Adipose tissue (tissue), 3 donors: Measurements from ENCODE around the gene POC1B. TPM values are rescaled to one million over a fixed set of nuclear protein-coding genes. Genes with fewer than 3 reads are reported as not detected.
"Not testable (repeated sequence)": the region's sequence is repeated elsewhere in the genome, so short reads cannot be mapped to it uniquely, and the experiment has no call there.

Experiments
- H3K27ac ChIP-seq: one replicate; pipeline ENCODE4 v1.5.1; 2013; ENCODE audit warnings: low read depth, low read length
- WGBS, 3 donors: extraction: QIAGEN DNeasy Blood & Tissue Kit; methylation state at CpG; one replicate each; pipeline ENCODE4 v1.1.7; 2013; 5-methylcytosine and 5-hydroxymethylcytosine counted together
- polyA plus RNA-seq, 3 donors: library from polyadenylated mRNA; stranded (reverse); fragments of 200-250 nt; gene quantifications; one replicate each; pipeline ENCODE4 v1.2.3, GENCODE V29; 2013
- donor health status: healthy with polysubstance abuse.
- donor health status: Bipolar disorder and iron deficiency.
- donor health status: healthy.

The POC1B gene
- polyA plus RNA-seq, 3 donors = 3.6 to 8.1 (median 6.1) TPM

GRCh38 chr12:89475203-89475990 is 50.5 kb downstream of the POC1B start:
- WGBS, 3 donors = 75 to 80% (median 77%) methylated on average over 6 of the region's 6 CpGs
- H3K27ac ChIP-seq = no peak overlapping the region

- 41 to 53% (median 45%) methylated on average over 1 of the region's 1 CpG for WGBS, 3 donors
- H3K27ac ChIP-seq = no peak overlapping the region
These were observed 51.2 kb downstream of the POC1B start for GRCh38 chr12:89474615-89475014.

DNA sequence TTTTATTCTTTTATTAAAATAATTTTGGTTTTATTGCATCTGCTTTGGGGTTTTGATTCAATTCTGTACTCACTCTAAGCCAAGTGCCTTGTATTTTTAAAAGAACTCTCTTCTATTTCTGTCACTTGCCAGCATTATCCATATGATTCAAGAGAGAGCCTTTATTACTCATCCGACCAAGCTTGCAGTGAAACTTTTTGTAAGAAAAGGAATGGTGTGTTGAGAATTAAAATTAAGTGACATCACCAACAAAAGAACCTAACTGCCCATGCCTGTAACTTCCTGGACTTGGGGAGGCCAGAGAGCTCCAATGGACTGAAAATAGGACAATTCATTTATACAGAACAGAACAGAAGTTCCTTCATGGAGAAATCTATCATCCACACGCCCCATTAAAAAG is 53.3 kb downstream of the POC1B start:
- no peak overlapping the region for H3K27ac ChIP-seq
- WGBS, 3 donors = 68 to 85% (median 71%) methylated on average over 2 of the region's 2 CpGs

DNA sequence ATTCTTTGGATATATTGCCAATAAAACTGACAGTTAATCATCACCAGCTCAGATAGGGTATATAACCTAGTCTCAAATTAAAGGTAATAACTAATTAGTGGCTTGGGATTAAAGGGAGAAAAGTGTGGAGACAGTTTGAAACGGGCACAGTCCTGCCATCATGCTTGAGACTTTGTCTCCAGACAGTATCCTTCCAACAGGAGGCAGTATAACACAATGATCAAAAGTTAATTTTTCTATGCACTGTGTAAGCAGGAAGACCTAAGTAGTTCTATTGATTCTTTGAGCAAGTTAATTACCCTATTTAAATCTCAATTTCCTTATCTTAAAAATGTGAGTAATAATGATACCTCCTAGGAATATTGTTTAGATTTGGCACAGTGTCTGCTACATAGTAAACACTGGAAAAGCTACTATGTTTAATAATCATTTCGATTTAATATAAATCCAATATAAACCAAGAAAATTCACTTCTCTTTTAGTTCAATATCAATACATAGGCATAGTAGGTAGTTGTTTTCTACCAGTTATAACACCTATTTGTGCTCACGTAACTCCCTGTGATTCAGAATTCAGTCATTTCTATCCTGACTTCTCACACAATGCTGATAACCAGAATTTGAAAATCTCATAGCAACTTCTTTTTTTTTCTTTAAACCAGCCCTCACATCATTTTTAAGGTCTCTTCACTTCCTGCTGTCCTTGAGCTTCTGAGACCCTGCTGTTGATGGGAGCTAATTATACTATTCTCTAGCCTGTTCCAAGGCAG is 54.9 kb downstream of the POC1B start:
- no peak overlapping the region for H3K27ac ChIP-seq
- WGBS, 3 donors = 55 to 66% (median 59%) methylated on average over 3 of the region's 3 CpGs

DNA sequence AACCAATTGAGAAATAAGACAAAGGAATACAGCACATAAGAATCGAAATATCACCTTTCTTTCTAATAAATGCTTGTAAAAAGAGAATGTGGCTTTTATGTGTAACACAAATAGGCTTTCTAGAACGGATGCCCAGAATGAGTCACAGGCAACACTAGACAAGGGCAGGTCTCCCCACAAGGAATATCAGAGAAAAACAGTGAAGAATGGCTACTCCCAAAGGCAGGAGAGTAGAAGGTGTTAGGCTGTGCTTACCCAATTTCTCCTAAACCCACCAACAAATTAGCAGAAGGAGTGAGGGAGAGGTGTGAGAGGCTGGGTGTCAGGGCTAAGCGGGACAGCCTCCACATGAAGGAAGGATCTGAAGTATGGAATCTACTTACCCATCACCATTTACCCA is 56.5 kb downstream of the POC1B start:
- no peak overlapping the region for H3K27ac ChIP-seq
- 72 to 77% (median 76%) methylated on average over 3 of the region's 3 CpGs for WGBS, 3 donors

GRCh38 chr12:89468648-89469326 is 57.1 kb downstream of the POC1B start:
- H3K27ac ChIP-seq = no peak overlapping the region
- WGBS, 3 donors = 69 to 84% (median 72%) methylated on average over 4 of the region's 4 CpGs

DNA sequence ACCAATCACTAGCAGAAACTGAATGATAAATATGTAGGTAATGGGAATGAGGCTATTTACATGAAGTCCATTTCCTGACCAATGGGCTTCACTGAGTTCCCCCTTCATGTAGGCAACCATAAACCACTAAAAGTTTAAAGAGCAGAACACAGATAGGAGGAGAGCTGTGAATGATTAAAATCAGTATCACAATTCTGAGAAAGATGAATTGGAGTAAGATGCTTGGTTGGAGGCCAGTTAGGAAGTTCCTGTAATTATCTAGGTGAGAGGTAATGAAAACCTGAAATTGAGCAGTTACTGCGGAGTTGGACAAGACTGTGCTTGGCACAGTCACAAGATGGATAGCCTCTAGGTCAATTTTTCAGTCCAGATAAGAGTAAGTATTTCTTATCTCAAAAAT is 57.8 kb downstream of the POC1B start:
- no peak overlapping the region for H3K27ac ChIP-seq
- 41 to 56% (median 44%) methylated on average over 1 of the region's 1 CpG for WGBS, 3 donors

DNA sequence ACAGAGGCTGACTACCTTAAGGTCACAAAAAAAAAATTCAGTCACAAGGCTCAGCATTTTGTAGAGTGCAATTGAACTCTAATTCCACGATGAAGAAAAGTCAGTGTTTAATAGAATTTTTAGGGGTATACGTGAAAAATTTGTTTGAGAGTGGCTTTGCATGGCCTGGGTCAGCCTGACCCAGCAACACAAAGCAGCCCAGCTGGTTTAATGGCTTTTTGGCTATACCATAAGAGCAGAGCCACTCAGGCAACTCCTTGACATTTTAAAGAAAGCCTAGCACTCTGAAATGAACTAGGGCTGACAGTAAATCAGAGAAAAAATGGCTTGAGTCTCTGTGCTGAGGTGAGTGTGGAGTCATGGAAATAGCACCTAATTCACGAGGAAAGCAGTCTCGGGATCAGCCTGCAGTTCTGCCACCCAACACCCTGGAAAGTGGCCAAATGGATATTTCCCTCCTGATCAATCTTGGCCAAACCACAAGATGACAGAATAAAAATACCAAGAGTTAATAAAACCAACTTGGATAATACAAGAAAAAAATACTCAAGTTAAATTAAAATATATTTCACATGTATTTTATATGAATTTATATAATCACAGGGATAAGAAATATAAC is 60.8 kb downstream of the POC1B start:
- no peak overlapping the region for H3K27ac ChIP-seq
- 56 to 81% (median 77%) methylated on average over 4 of the region's 4 CpGs for WGBS, 3 donors

- WGBS, 3 donors = 22 to 25% (median 23%) methylated on average over 6 of the region's 6 CpGs
- no peak overlapping the region for H3K27ac ChIP-seq
These were observed 63.9 kb downstream of the POC1B start for GRCh38 chr12:89461649-89462612.

DNA sequence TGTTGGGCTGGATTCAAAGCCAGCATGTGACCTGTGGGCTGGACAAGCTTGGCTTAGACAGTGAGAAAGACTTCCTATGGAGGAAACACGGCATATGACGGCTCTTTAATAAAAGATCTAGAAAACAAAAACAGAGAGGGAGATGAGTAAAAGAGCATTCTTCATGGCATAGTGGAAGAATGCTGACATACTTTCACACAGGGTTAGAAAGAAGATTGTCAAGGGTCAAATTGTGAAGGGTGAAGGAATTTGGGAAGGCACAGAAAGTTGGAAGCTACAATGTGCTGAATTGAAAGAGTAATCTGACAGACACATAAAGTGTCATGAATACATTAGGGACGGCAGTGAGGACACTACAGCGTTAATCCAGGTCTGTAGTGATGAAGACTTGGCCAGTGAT is 64.7 kb downstream of the POC1B start:
- 45 to 75% (median 52%) methylated on average over 4 of the region's 4 CpGs for WGBS, 3 donors

DNA sequence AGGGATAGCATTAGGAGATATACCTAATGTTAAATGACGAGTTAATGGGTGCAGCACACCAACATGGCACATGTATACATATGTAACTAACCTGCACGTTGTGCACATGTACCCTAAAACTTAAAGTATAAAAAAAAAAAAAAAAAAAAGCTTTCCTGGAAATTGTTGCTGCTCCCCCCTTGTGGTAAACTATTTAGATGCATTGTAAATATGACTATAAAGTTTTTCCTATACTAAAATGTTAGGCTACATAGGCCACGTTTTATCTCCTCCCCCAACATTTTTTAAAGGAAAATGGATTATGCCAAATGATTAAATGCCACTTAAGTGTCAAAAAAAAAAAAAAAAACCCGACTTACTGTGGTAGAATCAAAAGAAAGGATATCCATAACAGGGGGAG is 66.6 kb downstream of the POC1B start:
- WGBS, 3 donors = 46 to 54% (median 52%) methylated on average over 3 of the region's 4 CpGs
- H3K27ac ChIP-seq = not testable (repeated sequence)

More for the DNA sequence above, 64.7 kb downstream of the POC1B start:
- no peak overlapping the region for H3K27ac ChIP-seq

DNA sequence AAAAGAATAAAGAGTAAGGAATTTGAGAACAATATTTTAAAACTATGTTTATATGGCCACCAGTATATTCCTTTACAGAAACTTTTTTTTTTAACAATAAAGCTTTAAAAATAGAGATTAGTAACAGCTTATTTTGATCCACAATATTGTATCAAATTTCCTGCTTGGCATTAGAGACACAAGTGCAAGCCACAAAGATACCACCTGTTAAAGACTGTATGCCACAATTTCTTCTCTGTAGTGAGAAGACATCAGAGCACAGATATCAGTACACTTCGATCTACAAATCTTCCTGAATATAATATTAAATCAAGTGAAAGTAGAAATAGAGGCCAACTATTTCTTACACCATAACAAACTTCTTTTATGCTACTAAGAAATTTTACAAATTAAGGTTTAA is 69.3 kb downstream of the POC1B start:
- 69 to 93% (median 81%) methylated on average over 1 of the region's 1 CpG for WGBS, 3 donors
- no peak overlapping the region for H3K27ac ChIP-seq

GRCh38 chr12:89454080-89454848 is 71.6 kb downstream of the POC1B start:
- WGBS, 3 donors = 31 to 74% (median 42%) methylated on average over 7 of the region's 7 CpGs
- H3K27ac ChIP-seq = no peak overlapping the region

DNA sequence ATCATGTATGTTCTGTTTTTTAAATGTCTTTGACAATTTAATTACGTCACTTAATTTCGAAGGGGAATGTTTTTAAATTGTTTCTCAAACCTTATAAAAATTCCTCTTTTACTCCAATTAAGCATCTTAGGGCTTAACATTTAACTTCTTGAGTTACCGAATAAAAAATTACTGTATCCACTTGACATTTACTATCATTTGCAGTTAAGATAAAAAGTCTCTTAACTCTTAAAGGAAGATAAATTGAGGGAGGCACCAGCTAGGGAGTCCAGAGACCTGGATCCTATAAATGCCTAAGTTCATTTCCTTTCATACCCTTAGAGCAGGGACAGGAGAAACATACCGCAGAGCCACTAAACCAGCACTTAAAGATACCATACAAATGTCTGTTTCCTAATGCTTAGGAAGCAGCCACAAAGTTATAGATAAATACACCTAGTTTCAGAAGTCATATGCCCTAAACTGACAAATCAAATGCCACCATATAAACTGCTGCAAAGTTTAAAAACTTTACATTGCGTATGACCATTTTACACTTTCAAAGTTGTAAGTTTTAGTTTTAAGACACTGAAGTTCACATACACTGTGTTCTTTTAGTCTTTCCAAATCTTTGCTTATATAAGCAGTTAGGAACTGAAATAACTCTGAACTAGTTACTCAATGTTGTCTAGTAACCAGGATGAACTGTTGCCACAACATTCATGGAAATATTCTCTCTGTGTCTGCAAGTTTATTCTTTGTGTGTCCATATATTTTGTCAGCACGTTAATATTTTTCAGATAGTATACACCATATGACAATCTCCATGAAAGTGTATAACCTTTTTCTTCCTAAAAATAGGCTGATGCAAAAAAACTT is 72.5 kb downstream of the POC1B start:
- 43 to 68% (median 46%) methylated on average over 6 of the region's 6 CpGs for WGBS, 3 donors
- no peak overlapping the region for H3K27ac ChIP-seq

DNA sequence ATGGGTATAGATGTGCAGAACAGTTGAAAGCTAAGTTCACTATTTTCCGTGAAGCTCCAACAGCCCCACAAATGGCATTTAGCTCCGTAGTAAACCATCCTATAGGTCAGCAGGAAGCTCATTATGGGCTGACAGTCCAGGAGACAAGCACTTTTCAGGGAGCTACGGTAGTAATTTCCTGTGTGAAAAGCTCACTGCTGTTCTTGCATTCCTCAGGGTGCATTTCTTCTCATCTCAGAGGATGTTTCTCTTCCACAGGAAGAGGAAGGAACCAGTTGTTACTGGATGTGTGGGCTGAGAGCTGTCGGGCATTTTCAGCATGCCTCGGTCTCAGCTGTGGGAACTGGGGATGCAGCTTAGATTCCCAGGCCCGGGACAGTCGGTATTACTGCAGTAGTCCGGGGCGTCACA is 74.0 kb downstream of the POC1B start:
- 23 to 71% (median 30%) methylated on average over 9 of the region's 9 CpGs for WGBS, 3 donors
- no peak overlapping the region for H3K27ac ChIP-seq

- H3K27ac ChIP-seq = no peak overlapping the region
These were observed 74.9 kb downstream of the POC1B start for GRCh38 chr12:89450907-89451306.
